NK-92 (cell line): ENCODE data around the gene CPZ.
"Not testable (repeated sequence)": the region's sequence is repeated elsewhere in the genome, so short reads cannot be mapped to it uniquely, and the experiment has no call there.

ENCODE experiments used
- DNase-seq: peaks from one replicate; lab custom pipeline; 2025; ENCODE audit not compliant: unreplicated experiment; lab: John Stamatoyannopoulos, UW

The CPZ gene

GRCh38 chr4:8634773-8635172, 42.2 kb downstream of the CPZ start:
- not testable (repeated sequence) for DNase-seq

GRCh38 chr4:8635897-8636554, 43.5 kb downstream of the CPZ start:
- not testable (repeated sequence) for DNase-seq

- DNase-seq, result no peak
Observed at GRCh38 chr4:8637456-8637984, 45.0 kb downstream of the CPZ start.

- DNase-seq, result no peak
Observed at GRCh38 chr4:8639021-8639420, 46.5 kb downstream of the CPZ start.

- DNase-seq, result no peak
Observed at GRCh38 chr4:8639777-8640720, 47.5 kb downstream of the CPZ start.

GRCh38 chr4:8640816-8641215, 48.3 kb downstream of the CPZ start:
- DNase-seq, result no peak

GRCh38 chr4:8641256-8641655, 48.7 kb downstream of the CPZ start:
- DNase-seq, result no peak

GRCh38 chr4:8641931-8642650, 49.5 kb downstream of the CPZ start:
- DNase-seq, result no peak

GRCh38 chr4:8642651-8643321, 50.2 kb downstream of the CPZ start:
- no peak for DNase-seq

GRCh38 chr4:8643441-8643840, 50.9 kb downstream of the CPZ start:
- DNase-seq, result no peak

GRCh38 chr4:8643986-8644385, 51.4 kb downstream of the CPZ start:
- DNase-seq, result no peak

- no peak for DNase-seq
Observed at GRCh38 chr4:8644461-8644891, 51.9 kb downstream of the CPZ start.

- DNase-seq, result no peak
Observed at GRCh38 chr4:8644966-8645752, 52.6 kb downstream of the CPZ start.

- no peak for DNase-seq
Observed at GRCh38 chr4:8645753-8646124, 53.2 kb downstream of the CPZ start.

- DNase-seq, result no peak
Observed at GRCh38 chr4:8646296-8647093, 53.9 kb downstream of the CPZ start.

GRCh38 chr4:8647094-8647570, 54.6 kb downstream of the CPZ start:
- DNase-seq, result no peak

- no peak for DNase-seq
Observed at GRCh38 chr4:8647626-8648025, 55.1 kb downstream of the CPZ start.

- no peak for DNase-seq
Observed at GRCh38 chr4:8648296-8648695, 55.7 kb downstream of the CPZ start.
